ENCODE measurements around the gene BTG2.
"Not testable (repeated sequence)": the region's sequence is repeated elsewhere in the genome, so short reads cannot be mapped to it uniquely, and the experiment has no call there.

Gene BTG2

GRCh38 chr1:203291201-203292096, 13.9 kb upstream of the BTG2 start:
- peak; percentile 39 for DNase-seq (ENCODE audit: low read depth, low spot score)

GRCh38 chr1:203295796-203296195, 9.5 kb upstream of the BTG2 start:
- DNase-seq (ENCODE audit: low read depth, low spot score) = no peak

- no peak for DNase-seq (ENCODE audit: low read depth, low spot score)
Measured at GRCh38 chr1:203296460-203297073, 8.8 kb upstream of the BTG2 start.

- DNase-seq (ENCODE audit: low read depth, low spot score) = no peak
Measured at GRCh38 chr1:203299169-203299568, 6.2 kb upstream of the BTG2 start.

- not testable (repeated sequence) for DNase-seq (ENCODE audit: low read depth, low spot score)
Measured at GRCh38 chr1:203299719-203300429, 5.4 kb upstream of the BTG2 start.

GRCh38 chr1:203300441-203301330, 4.6 kb upstream of the BTG2 start:
- no peak for DNase-seq (ENCODE audit: low read depth, low spot score)

- no peak for DNase-seq (ENCODE audit: low read depth, low spot score)
Measured at GRCh38 chr1:203301331-203301668, 4.0 kb upstream of the BTG2 start.

GRCh38 chr1:203302456-203302855, 2.9 kb upstream of the BTG2 start:
- no peak for DNase-seq (ENCODE audit: low read depth, low spot score)

- no peak for DNase-seq (ENCODE audit: low read depth, low spot score)
Measured at GRCh38 chr1:203302894-203303293, 2.4 kb upstream of the BTG2 start.

GRCh38 chr1:203304391-203304918, 864 bp upstream of the BTG2 start:
- no peak for DNase-seq (ENCODE audit: low read depth, low spot score)

- DNase-seq (ENCODE audit: low read depth, low spot score) = no peak
Measured at GRCh38 chr1:203305809-203306088, 430 bp downstream of the BTG2 start.

- peak; percentile 63 for DNase-seq (ENCODE audit: low read depth, low spot score)
Measured at GRCh38 chr1:203306089-203306964, 1.0 kb downstream of the BTG2 start.

GRCh38 chr1:203306965-203307541, 1.7 kb downstream of the BTG2 start:
- peak; percentile 57 for DNase-seq (ENCODE audit: low read depth, low spot score)

GRCh38 chr1:203307641-203308126, 2.4 kb downstream of the BTG2 start:
- DNase-seq (ENCODE audit: low read depth, low spot score) = peak; percentile 73

- peak; percentile 51 for DNase-seq (ENCODE audit: low read depth, low spot score)
Measured at GRCh38 chr1:203308328-203308922, 3.1 kb downstream of the BTG2 start.

GRCh38 chr1:203308923-203309331, 3.6 kb downstream of the BTG2 start:
- no peak for DNase-seq (ENCODE audit: low read depth, low spot score)

- DNase-seq (ENCODE audit: low read depth, low spot score) = no peak
Measured at GRCh38 chr1:203311368-203312301, 6.3 kb downstream of the BTG2 start.

- DNase-seq (ENCODE audit: low read depth, low spot score) = not testable (repeated sequence)
Measured at GRCh38 chr1:203314025-203314759, 8.9 kb downstream of the BTG2 start.

Data from ELF-1 (cell line).